BLaER1 (cell line): ENCODE measurements around the gene RIN1.
"Not testable (repeated sequence)": the region's sequence is repeated elsewhere in the genome, so short reads cannot be mapped to it uniquely, and the experiment has no call there.

ENCODE experiments used
- H3K27ac ChIP-seq: shearing (Covaris generic); formaldehyde crosslinking; 2 replicates; pipeline ENCODE4 v1.8.1; 2022
- H3K27me3 ChIP-seq: shearing (Covaris generic); formaldehyde crosslinking; 2 replicates; pipeline ENCODE4 v1.8.1; 2022
- H3K36me3 ChIP-seq: shearing (Covaris generic); formaldehyde crosslinking; 2 replicates; pipeline ENCODE4 v1.8.1; 2022
- H3K4me1 ChIP-seq: shearing (Covaris generic); formaldehyde crosslinking; 2 replicates; pipeline ENCODE4 v1.8.1; 2022
- H3K4me2 ChIP-seq: shearing (Covaris generic); formaldehyde crosslinking; 2 replicates; pipeline ENCODE4 v1.8.1; 2022
- H3K4me3 ChIP-seq: shearing (Covaris generic); formaldehyde crosslinking; 2 replicates; pipeline ENCODE4 v1.8.1; 2022
- H3K9ac ChIP-seq: shearing (Covaris generic); formaldehyde crosslinking; 2 replicates; pipeline ENCODE4 v1.8.1; 2022
- H3K9me3 ChIP-seq: shearing (Covaris generic); formaldehyde crosslinking; 2 replicates; pipeline ENCODE4 v1.8.1; 2022
- H4K20me1 ChIP-seq: shearing (Covaris generic); formaldehyde crosslinking; 2 replicates; pipeline ENCODE4 v1.8.1; 2022
- Cebpa-rat ChIP-seq: shearing (Covaris generic); IDR thresholded peaks from 2 replicates; pipeline ENCODE4 v1.8.1; 2022

Gene RIN1

GRCh38 chr11:66360406-66361073 lies 24.3 kb upstream of the RIN1 start:
- H3K9me3 ChIP-seq, result no peaks in the 10 kb centered on the region
- no peaks in the 10 kb centered on the region for H3K4me1 ChIP-seq
- TF ChIP-seq Cebpa-rat, result no peak
- H4K20me1 ChIP-seq, result peaks cover 12% of the 10 kb centered on the region; the same call in 1 of the 2 replicates
- no peak overlapping the region for H3K27ac ChIP-seq
- no peaks in the 10 kb centered on the region for H3K27me3 ChIP-seq
- no peak overlapping the region for H3K9ac ChIP-seq
- H3K36me3 ChIP-seq, result peaks cover 85% of the 10 kb centered on the region
- no peak overlapping the region for H3K4me3 ChIP-seq
- no peak overlapping the region for H3K4me2 ChIP-seq

GRCh38 chr11:66359662-66360087 lies 23.4 kb upstream of the RIN1 start:
- no peak overlapping the region for H3K27ac ChIP-seq
- H3K4me3 ChIP-seq, result no peak overlapping the region
- TF ChIP-seq Cebpa-rat, result no peak
- no peaks in the 10 kb centered on the region for H3K4me1 ChIP-seq
- no peaks in the 10 kb centered on the region for H3K27me3 ChIP-seq
- no peaks in the 10 kb centered on the region for H3K9me3 ChIP-seq
- no peak overlapping the region for H3K4me2 ChIP-seq
- H4K20me1 ChIP-seq, result peaks cover 12% of the 10 kb centered on the region; the same call in 1 of the 2 replicates
- H3K36me3 ChIP-seq, result peaks cover 84% of the 10 kb centered on the region
- H3K9ac ChIP-seq, result no peak overlapping the region

- H3K4me1 ChIP-seq, result peaks cover 29% of the 10 kb centered on the region
- H3K27me3 ChIP-seq, H3K4me2 ChIP-seq, H4K20me1 ChIP-seq, H3K9me3 ChIP-seq, H3K4me3 ChIP-seq, H3K27ac ChIP-seq, H3K9ac ChIP-seq: not testable (repeated sequence)
- peaks cover 26% of the 10 kb centered on the region for H3K36me3 ChIP-seq
Measured at GRCh38 chr11:66350560-66351235, 14.5 kb upstream of the RIN1 start.

- H3K4me3 ChIP-seq, result no peak overlapping the region
- H3K4me1 ChIP-seq, result peaks cover 40% of the 10 kb centered on the region
- no peaks in the 10 kb centered on the region for H3K27me3 ChIP-seq
- peaks cover 6% of the 10 kb centered on the region for H4K20me1 ChIP-seq
- H3K9ac ChIP-seq, result no peak overlapping the region
- H3K9me3 ChIP-seq, result no peaks in the 10 kb centered on the region
- peaks cover 11% of the 10 kb centered on the region for H3K36me3 ChIP-seq
- no peak overlapping the region for H3K27ac ChIP-seq
- TF ChIP-seq Cebpa-rat, result no peak
- peak overlapping the region; percentile 78; the same call in 1 of the 2 replicates for H3K4me2 ChIP-seq
Measured at GRCh38 chr11:66349084-66349386, 12.8 kb upstream of the RIN1 start.

- no peak for TF ChIP-seq Cebpa-rat
- Histone ChIP-seq H3K4me3 (peak within 1 kb of the TSS; percentile 90), H3K27ac (peak within 1 kb of the TSS; percentile 82), H3K9me3 (no peaks in the 10 kb centered on the region), H4K20me1 (peaks cover 19% of the 10 kb centered on the region), H3K9ac (peak within 1 kb of the TSS; percentile 89), H3K4me1 (peaks cover 50% of the 10 kb centered on the region), H3K27me3 (no peaks in the 10 kb centered on the region), H3K4me2 (peak within 1 kb of the TSS; percentile 99), H3K36me3 (peaks cover 10% of the 10 kb centered on the region)
Measured at GRCh38 chr11:66347425-66348276, 11.4 kb upstream of the RIN1 start, which contains the start of gene B4GAT1. B4GAT1 (minus strand) TSS chr11:66347629; CDS start chr11:66347545, 84 bp downstream.

- Histone ChIP-seq H3K9me3 (no peaks in the 10 kb centered on the region), H3K4me2 (peak overlapping the region; percentile 99), H3K9ac (peak overlapping the region; percentile 89), H3K27me3 (no peaks in the 10 kb centered on the region), H3K27ac (peak overlapping the region; percentile 82), H3K4me3 (peak overlapping the region; percentile 90), H3K36me3 (peaks cover 19% of the 10 kb centered on the region), H3K4me1 (peaks cover 50% of the 10 kb centered on the region), H4K20me1 (peaks cover 19% of the 10 kb centered on the region)
- TF ChIP-seq Cebpa-rat, result no peak
Measured at GRCh38 chr11:66346476-66347424, 10.5 kb upstream of the RIN1 start.

GRCh38 chr11:66345316-66345649 lies 9.0 kb upstream of the RIN1 start:
- Histone ChIP-seq H3K9ac (peak overlapping the region; percentile 89), H3K27me3 (no peaks in the 10 kb centered on the region), H3K27ac (peak overlapping the region; percentile 18; the same call in 1 of the 2 replicates), H3K9me3 (no peaks in the 10 kb centered on the region), H3K4me3 (peak overlapping the region; percentile 90), H3K4me2 (peak overlapping the region; percentile 99), H3K4me1 (peaks cover 50% of the 10 kb centered on the region), H3K36me3 (peaks cover 34% of the 10 kb centered on the region), H4K20me1 (peaks cover 19% of the 10 kb centered on the region)
- TF ChIP-seq Cebpa-rat, result no peak

GRCh38 chr11:66344550-66345315 lies 8.5 kb upstream of the RIN1 start, which contains the start of gene BRMS1:
BRMS1 (minus strand) TSS chr11:66345104; CDS start chr11:66342234, 2,870 bp downstream.
- Histone ChIP-seq H3K9ac (peak within 1 kb of the TSS; percentile 89), H3K27ac (peak within 1 kb of the TSS; percentile 82), H3K4me2 (peak within 1 kb of the TSS; percentile 99), H3K27me3 (no peaks in the 10 kb centered on the region), H3K4me1 (peaks cover 50% of the 10 kb centered on the region), H3K36me3 (peaks cover 39% of the 10 kb centered on the region), H4K20me1 (peaks cover 19% of the 10 kb centered on the region), H3K9me3 (no peaks in the 10 kb centered on the region), H3K4me3 (peak within 1 kb of the TSS; percentile 90)
- TF ChIP-seq Cebpa-rat, result no peak
